EH (cell line): ENCODE data around the gene NME5.
"Not testable (repeated sequence)": the region's sequence is repeated elsewhere in the genome, so short reads cannot be mapped to it uniquely, and the experiment has no call there.

ENCODE experiments used
- DNase-seq: peaks from one replicate; pipeline ENCODE4 v3.0.0-alpha.2; 2015; ENCODE audit warnings: low read depth

NME5 gene, protein sequence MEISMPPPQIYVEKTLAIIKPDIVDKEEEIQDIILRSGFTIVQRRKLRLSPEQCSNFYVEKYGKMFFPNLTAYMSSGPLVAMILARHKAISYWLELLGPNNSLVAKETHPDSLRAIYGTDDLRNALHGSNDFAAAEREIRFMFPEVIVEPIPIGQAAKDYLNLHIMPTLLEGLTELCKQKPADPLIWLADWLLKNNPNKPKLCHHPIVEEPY

DNA sequence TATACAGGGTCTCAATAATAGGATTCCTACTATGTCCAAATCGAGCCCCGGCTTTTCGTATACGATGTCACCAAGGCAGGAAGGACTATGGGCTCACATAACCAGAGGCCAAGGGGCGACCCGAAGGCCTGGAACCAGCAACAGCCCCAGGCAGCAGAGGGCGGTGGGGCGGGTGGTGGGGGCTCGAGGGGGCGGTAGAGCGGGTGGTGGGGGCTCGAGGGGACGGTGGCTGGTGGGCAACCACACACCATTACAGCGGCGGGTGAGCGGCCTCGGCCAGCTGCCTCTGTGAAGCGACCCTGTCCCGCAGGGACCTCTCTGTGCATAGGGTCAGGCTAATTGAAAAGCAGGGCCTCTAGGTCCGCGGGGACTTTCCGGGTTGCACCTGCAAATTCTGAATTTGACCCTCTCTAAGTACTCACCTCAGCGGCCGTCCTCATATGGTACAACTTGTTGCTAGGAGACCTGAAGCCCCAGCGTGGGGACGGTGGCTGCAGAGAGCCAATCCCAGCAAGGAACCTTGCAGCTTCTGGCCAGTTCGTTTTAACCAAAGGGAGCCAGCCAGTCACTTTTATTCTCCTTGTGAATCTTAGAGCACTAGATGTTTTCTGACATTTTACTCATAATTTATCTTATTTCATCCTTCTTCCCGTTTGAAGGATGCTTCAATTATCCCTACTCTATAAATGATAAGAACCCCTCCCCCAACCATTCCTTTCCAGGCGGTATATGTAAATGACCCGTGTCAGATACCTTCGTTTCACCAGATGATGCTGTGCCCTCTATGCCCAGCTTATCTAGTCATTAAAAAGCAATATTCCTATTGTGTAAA is at the start of gene NME5:
Gene NME5, minus strand, starts transcription at position 480 of the 832 bp plus-strand sequence. CDS start 648 bp downstream, outside the sequence.
- DNase-seq = peak; percentile 56

DNA sequence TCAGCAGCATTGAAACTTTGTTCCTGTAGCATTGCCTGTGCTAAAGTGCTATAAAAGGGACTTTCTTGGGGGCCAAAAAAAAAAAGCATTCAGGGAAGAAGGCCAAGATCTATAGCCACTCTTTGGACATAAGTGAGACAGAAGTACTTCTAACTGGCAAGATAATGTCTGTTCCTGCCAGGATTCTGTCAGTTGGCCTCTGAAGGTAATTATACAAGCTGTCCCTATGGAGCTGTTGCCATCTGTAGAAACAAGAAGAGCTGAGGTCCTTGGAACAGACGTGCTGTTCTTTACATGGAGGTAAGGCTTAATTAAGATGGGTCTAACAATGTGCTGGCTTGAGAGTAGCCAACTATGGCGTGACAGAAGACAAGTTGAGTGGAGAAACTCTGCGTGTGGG is 49.4 kb upstream of the NME5 start:
- no peak for DNase-seq

GRCh38 chr5:138186002-138186447 is 46.8 kb upstream of the NME5 start:
- no peak for DNase-seq

- no peak for DNase-seq
Observed at GRCh38 chr5:138182808-138183207, 43.6 kb upstream of the NME5 start.

DNA sequence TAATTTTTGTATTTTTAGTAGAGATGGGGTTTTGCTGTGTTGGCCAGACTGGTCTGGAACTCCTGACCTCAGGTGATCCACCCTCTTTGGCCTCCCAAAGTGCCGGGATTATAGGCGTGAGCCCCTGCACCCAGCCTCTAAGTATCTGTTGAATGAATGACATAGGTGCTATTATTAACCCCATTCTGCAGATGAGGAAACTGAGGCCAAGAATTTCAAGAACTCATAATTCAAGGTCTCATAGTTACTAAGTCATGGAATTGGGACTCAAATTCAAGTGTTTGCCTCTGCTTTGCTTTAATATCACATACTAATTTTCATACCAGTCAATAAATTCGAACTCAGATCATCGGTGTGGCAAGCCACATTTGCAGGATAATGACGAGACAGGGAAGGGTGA is 41.6 kb upstream of the NME5 start:
- DNase-seq = no peak

- peak; percentile 78 for DNase-seq
Observed at GRCh38 chr5:138180183-138180782, 41.1 kb upstream of the NME5 start.

GRCh38 chr5:138179277-138179857 is 40.1 kb upstream of the NME5 start:
- DNase-seq = peak; percentile 11

DNA sequence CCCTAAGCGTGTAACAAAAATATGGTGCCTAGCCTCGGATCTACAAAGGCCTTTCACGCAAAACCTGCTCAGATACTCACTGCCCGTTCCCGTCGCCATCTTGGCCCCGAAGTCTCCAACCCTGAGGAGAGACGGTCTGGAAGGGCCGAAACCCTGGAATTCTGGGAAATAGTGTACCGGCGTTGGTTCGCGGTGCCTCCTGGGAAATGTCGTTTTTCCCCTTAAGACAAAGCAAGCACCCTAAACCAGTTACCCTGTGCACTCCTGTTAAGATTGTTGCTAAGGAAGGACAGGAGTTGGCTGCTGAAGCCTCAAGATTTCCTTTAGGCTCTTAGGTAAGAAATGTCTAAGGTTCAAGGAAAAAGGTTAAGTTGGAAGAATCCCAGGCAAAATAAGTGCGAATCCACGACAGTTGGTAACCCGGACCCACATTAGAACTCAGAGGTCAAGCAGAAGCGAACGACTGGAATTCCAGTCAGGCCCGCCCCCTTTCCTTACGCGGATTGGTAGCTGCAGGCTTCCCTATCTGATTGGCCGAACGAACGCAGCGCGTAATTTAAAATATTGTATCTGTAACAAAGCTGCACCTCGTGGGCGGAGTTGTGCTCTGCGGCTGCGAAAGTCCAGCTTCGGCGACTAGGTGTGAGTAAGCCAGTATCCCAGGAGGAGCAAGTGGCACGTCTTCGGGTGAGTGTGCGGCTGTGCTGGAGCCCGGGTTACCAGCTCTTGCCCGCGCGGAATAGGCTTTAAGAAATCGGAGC is 39.5 kb upstream of the NME5 start, which contains the start of the genes BRD8 and KIF20A:
Gene BRD8, minus strand, starts transcription at position 115 of the 761 bp plus-strand sequence. Its CDS starts 16 bp downstream, at position 99.
Gene KIF20A, plus strand, starts transcription at position 597 of the 761 bp plus-strand sequence. CDS start 569 bp downstream, outside the sequence.
- peak; percentile 98 for DNase-seq

GRCh38 chr5:138177941-138178515 is 38.8 kb upstream of the NME5 start:
- peak; percentile 39 for DNase-seq

GRCh38 chr5:138170299-138170698 is 31.1 kb upstream of the NME5 start:
- DNase-seq = no peak

- DNase-seq = no peak
Observed at GRCh38 chr5:138169124-138169523, 29.9 kb upstream of the NME5 start.

DNA sequence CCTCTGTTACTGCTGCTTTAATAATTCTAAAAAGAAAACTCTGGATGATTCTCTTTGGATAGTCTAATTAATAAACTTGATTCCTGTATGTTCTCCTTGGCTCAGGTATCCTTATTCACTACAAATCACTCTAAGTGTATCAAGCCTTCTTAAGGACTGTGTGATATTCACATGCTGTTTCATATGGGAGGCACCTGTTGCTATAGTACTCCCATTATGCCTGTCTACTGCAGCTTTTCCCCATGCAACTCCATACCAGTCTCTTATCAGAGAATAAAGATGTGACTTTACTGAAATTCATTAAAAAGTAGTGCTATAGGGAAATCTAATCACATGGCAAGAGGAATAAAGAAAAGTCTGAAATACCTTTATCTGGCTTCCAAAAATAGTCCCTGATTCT is 24.5 kb upstream of the NME5 start:
- DNase-seq = no peak

DNA sequence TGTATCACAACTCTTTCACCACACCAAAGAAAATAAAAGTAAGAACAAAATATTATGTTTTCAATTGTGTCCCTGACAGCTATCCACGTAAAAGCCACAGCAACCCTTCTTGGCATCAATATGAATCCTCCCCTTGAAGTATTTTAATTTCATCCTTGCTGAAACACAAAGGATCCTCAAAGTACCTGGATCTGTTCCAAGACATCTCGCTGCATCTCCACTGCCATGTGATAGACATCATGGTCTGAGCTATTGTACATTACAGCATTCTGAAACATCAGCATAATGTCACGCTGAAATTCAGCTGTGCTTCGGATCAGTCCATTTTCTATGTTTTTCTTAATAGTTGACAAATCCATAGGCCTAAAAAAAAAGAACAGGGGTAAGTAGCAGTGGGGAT is 21.5 kb upstream of the NME5 start:
- DNase-seq = no peak

DNA sequence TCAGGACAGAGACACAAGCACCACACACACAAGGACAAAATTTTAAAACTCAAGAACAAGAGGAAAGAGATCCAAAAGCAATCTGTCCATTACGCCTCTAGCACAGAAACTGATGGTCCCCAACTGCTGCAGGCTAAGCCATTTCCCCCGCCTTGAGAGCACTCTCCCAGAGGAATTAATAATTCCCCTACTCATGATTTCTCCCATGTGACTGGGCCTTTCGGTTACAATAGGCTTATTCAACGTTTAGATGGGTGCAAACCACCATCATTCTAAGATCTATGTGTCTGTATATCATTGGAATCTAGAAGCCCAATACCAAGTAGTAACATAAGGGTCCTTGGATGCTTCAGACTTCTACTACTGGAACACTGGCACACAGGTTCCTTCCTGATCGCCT is 20.4 kb upstream of the NME5 start:
- DNase-seq = no peak

DNA sequence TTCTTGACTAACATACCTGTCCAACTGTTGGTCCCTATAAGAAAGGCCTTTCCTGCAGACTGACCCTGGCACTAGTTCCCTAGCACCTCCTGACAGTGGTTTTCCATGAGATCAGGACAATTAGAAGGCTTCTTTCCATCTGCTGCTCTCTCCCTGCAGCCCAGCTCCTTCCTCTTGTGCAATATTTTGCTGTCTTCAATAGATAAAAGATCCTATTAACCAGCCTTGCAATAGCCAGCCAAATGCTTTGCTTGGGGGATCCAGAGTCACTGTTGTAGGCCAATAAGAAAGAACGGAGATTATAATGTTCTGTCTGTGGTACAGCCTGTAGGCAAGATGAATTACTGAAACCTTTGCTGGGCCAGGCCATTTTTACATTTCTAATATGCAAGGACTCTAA is 18.4 kb upstream of the NME5 start:
- DNase-seq = no peak

GRCh38 chr5:138155977-138156376 is 16.7 kb upstream of the NME5 start:
- not testable (repeated sequence) for DNase-seq

GRCh38 chr5:138149530-138149929 is 10.3 kb upstream of the NME5 start:
- peak; percentile 52 for DNase-seq

DNA sequence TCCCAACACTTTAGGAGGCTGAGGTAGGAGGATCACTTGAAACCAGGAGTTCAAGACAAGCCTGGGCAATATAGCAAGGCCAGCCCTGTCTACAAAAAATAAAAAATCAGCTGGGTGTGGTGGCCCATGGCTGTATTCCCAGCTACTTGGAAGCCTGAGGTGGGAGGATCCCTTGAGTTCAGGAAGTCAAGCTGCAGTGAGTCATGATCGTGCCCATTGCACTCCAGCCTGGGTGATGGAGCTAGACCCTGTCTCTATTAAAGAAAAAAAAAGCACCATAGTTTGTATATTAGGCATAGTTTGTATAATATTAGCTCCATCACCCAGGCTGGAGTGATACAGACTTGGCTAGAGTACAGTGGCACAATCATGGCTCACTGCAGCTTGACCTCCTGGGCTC is 9.6 kb upstream of the NME5 start:
- DNase-seq = peak; percentile 83

DNA sequence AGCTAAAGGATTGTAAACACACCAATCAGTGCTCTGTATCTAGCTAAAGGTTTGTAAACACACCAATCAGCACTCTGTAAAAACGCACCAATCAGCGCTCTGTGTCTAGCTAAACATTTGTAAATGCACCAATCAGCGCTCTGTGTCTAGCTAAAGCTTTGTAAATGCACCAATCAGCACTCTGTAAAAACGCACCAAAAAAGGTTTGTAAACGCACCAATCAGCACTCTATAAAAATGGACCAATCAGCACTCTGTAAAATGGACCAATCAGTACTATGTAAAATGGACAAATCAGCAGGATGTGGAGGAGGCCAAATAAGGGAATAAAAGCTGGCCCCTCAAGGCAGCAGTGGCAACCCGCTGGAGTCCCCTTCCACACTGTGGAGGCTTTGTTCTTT is 4.3 kb upstream of the NME5 start:
- not testable (repeated sequence) for DNase-seq

GRCh38 chr5:138141734-138142133 is 2.5 kb upstream of the NME5 start:
- DNase-seq = no peak

GRCh38 chr5:138140268-138140667 is 1.0 kb upstream of the NME5 start:
- no peak for DNase-seq
